Tibial nerve (tissue), 3 donors: Measurements from ENCODE around the gene SLITRK6.

Source experiments
- POLR2A ChIP-seq, 2 donors: fragments of 450-650 bp; IDR thresholded peaks; one replicate each; pipeline ENCODE4 v1.6.1; 2017; ENCODE audit warnings: antibody characterized with exemption in 2 of 2, mild to moderate bottlenecking in 2 of 2, moderate library complexity in 2 of 2
- TF ChIP-seq, protein P1 (sequence below), 5 experiments: fragments of 200-600 bp in 3 of 5; fragments of 450-650 bp in 2 of 5; sonication (generic) in 3 of 5; IDR thresholded peaks; one replicate each; pipeline ENCODE4 v1.5.1; 2016 to 2019; ENCODE audit warnings: antibody characterized with exemption in 5 of 5, mild to moderate bottlenecking in 3 of 5, moderate library complexity in 2 of 5

DNA sequence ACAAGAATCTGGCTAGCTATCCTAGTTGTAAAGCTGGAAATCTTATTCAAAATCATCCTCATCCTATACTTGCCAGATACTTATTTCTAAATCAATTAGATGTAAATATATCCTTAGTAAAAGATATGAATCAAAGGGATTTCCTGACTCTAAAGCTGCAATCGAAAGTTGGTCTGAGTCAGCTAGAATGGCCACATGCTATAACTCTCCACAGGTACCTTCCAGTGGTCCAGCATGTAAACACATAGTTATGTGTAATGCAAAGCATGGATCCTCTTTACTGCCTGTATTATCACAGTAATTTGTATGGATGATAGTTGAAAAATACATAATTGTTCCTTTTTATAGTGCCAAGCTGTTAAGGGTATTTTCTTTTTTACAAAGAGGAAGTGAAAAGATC is 27.4 kb downstream of the SLITRK6 start:
- TF ChIP-seq, protein P1, sequence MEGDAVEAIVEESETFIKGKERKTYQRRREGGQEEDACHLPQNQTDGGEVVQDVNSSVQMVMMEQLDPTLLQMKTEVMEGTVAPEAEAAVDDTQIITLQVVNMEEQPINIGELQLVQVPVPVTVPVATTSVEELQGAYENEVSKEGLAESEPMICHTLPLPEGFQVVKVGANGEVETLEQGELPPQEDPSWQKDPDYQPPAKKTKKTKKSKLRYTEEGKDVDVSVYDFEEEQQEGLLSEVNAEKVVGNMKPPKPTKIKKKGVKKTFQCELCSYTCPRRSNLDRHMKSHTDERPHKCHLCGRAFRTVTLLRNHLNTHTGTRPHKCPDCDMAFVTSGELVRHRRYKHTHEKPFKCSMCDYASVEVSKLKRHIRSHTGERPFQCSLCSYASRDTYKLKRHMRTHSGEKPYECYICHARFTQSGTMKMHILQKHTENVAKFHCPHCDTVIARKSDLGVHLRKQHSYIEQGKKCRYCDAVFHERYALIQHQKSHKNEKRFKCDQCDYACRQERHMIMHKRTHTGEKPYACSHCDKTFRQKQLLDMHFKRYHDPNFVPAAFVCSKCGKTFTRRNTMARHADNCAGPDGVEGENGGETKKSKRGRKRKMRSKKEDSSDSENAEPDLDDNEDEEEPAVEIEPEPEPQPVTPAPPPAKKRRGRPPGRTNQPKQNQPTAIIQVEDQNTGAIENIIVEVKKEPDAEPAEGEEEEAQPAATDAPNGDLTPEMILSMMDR (IDR thresholded peaks at IDR 0.05) = no peak
- TF ChIP-seq POLR2A (IDR thresholded peaks at IDR 0.05) = no peak
